GM12878 (cell line): ENCODE data around the gene CLINT1. TPM values are rescaled to one million over a fixed set of nuclear protein-coding genes. Genes with fewer than 3 reads are reported as not detected.
A peak's percentile ranks its signal among the peaks of the same experiment; 100 is the strongest.

Experiments
- BHLHE40 ChIP-seq, 2 experiments: fragments of 450-650 bp in 1 of 2; IDR thresholded peaks; 2 replicates each; pipeline ENCODE4 v1.6.1; 2011 to 2017; ENCODE audit warnings: low read depth in 2 of 2, borderline replicate concordance in 1 of 2, improper control_type of control experiment in 1 of 2, low read length in 1 of 2, mild to moderate bottlenecking in 1 of 2
- CHD2 ChIP-seq: IDR thresholded peaks from 2 replicates; pipeline ENCODE4 v1.6.1; 2011; ENCODE audit warnings: low read depth, low read length, improper control_type of control experiment, borderline replicate concordance
- CREM ChIP-seq: IDR thresholded peaks from 2 replicates; pipeline ENCODE4 v1.6.1; 2014; ENCODE audit warnings: antibody characterized with exemption, low read depth
- FOXK2 ChIP-seq: fragments of 450-650 bp; IDR thresholded peaks from 2 replicates; pipeline ENCODE4 v1.6.1; 2017; ENCODE audit warnings: mild to moderate bottlenecking, moderate library complexity
- HDAC6 ChIP-seq: fragments of 200-600 bp; sonication (generic); IDR thresholded peaks from one replicate; pipeline ENCODE4 v1.8.0; 2017; ENCODE audit warnings: antibody characterized with exemption; ENCODE audit not compliant: unreplicated experiment
- HDGF ChIP-seq: fragments of 450-650 bp; IDR thresholded peaks from 2 replicates; pipeline ENCODE4 v1.6.1; 2016; ENCODE audit warnings: antibody characterized with exemption
- MEF2A ChIP-seq: IDR thresholded peaks from 2 replicates; pipeline ENCODE4 v1.6.1; 2011; ENCODE audit warnings: low read depth, mild to moderate bottlenecking, low read length, moderate library complexity; ENCODE audit not compliant: insufficient read depth
- NBN ChIP-seq: fragments of 450-650 bp; IDR thresholded peaks from 2 replicates; pipeline ENCODE4 v1.6.1; 2016
- RAD21 ChIP-seq: IDR thresholded peaks from 2 replicates; pipeline ENCODE4 v1.6.1; 2011; ENCODE audit warnings: mild to moderate bottlenecking, low read depth, low read length, moderate library complexity; ENCODE audit not compliant: insufficient read depth
- RELA ChIP-seq: fragments of 450-650 bp; IDR thresholded peaks from 2 replicates; pipeline ENCODE4 v1.8.0; 2014; ENCODE audit warnings: borderline replicate concordance; ENCODE audit not compliant: partially characterized antibody
- SMARCA5 ChIP-seq: fragments of 450-650 bp; IDR thresholded peaks from 2 replicates; pipeline ENCODE4 v1.6.1; 2017; ENCODE audit warnings: mild to moderate bottlenecking
- SMC3 ChIP-seq: IDR thresholded peaks from 2 replicates; pipeline ENCODE4 v1.6.1; 2011; ENCODE audit warnings: low read length, improper control_type of control experiment, borderline replicate concordance
- STAT1 ChIP-seq: fragments of 450-650 bp; conservative IDR thresholded peaks from 2 replicates; pipeline ENCODE4 v1.6.1; 2014; ENCODE audit warnings: antibody characterized with exemption, mild to moderate bottlenecking
- WRNIP1 ChIP-seq: IDR thresholded peaks from 2 replicates; pipeline ENCODE4 v1.6.1; 2011; ENCODE audit warnings: low read depth, low read length, improper control_type of control experiment, borderline replicate concordance
- YY1 ChIP-seq: IDR thresholded peaks from 2 replicates; pipeline ENCODE4 v1.6.1; 2011; ENCODE audit warnings: low read depth, mild to moderate bottlenecking, low read length
- polyA plus RNA-seq, 11 experiments: library from polyadenylated mRNA; depleted of rRNA in 4 of 11; unstranded in 6 of 11; stranded (reverse) in 5 of 11; fragments of >200 nt; fragmentation: Nextera tagmentation in 4 of 11; fragmentation: Illumina TruSeq in 1 of 11; extraction: Ambion mirVana in 4 of 11; extraction: Trizol in 1 of 11; gene quantifications; 1 replicate in 1 of 11; 2 replicates in 10 of 11; pipeline versions ENCODE4 v1.2.1 to v1.2.3, GENCODE V29; 2011 to 2016; ENCODE audit warnings: inconsistent platforms in 2 of 11, missing spikeins in 2 of 11, low read depth in 1 of 11
- total RNA-seq, 4 experiments: library from RNA; depleted of rRNA in 3 of 4; stranded (reverse); fragments of >200 nt in 3 of 4; fragmentation: Illumina TruSeq in 1 of 4; extraction: Trizol in 1 of 4; gene quantifications; 2 replicates each; pipeline versions ENCODE4 v1.2.1 to v1.2.3, GENCODE V29; 2013 to 2021
- TF ChIP-seq, protein P1 (sequence below): IDR thresholded peaks from 2 replicates; pipeline ENCODE4 v1.6.1; 2012; ENCODE audit warnings: low read depth, low read length, improper control_type of control experiment

CLINT1 gene
- total and polyA plus RNA-seq, 10 of the 15 experiments (the other 5 are each of a cell fraction or from before 2014, with no cell fraction given): 30.0 to 136 (median 105) TPM

DNA sequence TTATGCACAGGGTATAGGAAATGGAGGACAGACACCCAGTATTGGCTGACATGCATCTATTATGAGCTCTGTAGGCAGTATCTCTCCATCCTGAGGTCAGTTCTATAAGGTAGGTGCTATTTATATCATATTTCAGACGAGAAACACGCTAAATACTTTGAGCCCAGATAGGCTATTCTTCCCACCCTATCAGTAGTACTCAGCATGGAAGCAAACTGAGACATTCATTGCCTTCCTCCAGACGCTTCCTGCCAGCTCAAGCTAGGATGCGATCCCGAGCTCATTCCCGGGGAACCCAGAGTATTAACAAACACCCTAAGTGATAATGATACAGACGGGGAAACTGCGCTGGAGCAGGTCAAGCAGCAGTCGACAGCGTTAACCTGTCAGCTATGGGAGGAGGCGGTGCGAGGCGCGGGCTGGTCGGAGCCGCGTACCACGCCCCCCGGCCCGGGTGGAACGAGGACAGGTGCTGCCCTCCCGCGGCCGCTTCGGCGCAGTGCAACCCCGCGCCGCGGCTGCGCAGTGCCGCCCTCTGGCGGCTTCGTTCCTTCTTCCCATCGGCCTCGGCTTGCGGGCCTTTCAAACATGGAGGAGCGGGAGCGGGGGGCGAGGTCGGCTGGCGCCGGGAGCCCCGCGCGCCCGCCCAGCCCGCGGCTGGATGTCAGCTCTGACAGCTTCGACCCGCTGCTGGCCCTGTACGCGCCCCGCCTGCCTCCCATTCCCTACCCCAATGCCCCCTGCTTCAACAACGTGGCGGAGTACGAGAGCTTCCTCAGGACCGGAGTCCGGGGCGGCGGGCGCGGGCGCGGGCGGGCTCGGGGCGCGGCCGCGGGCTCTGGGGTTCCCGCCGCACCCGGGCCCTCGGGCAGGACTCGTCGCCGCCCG, 115.5 kb downstream of the CLINT1 start, which contains the start of gene LSM11 (continued):
- TF ChIP-seq STAT1 (0 out of 2 replicates have a peak, but pooled peaks have one; percentile 70), HDGF (peak; percentile 42; the same call in 1 of the 2 replicates), HDAC6 (no peak), FOXK2 (no peak), RAD21 (peak; percentile 87), NBN (no peak), SMC3 (peak; percentile 95), CREM (peak; percentile 38; the same call in 1 of the 2 replicates), MEF2A (0 out of 2 replicates have a peak, but pooled peaks have one; percentile 15), CHD2 (peak; percentile 44; the same call in 1 of the 2 replicates), SMARCA5 (peak; percentile 100), WRNIP1 (peak; percentile 72; the same call in 1 of the 2 replicates), BHLHE40 (IDR thresholded peaks at IDR 0.05; ENCODE audit: borderline replicate concordance in 1 of 2, low read depth in 2 of 2, low read length in 1 of 2) (peak; percentile 47 to 58; a peak in 3 of 4 replicates), YY1 (peak; percentile 95), RELA (peak; percentile 81)
- TF ChIP-seq, protein P1, sequence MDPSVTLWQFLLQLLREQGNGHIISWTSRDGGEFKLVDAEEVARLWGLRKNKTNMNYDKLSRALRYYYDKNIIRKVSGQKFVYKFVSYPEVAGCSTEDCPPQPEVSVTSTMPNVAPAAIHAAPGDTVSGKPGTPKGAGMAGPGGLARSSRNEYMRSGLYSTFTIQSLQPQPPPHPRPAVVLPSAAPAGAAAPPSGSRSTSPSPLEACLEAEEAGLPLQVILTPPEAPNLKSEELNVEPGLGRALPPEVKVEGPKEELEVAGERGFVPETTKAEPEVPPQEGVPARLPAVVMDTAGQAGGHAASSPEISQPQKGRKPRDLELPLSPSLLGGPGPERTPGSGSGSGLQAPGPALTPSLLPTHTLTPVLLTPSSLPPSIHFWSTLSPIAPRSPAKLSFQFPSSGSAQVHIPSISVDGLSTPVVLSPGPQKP: peak; percentile 68; the same call in 1 of the 2 replicates
